CD4-positive, CD25-positive, alpha-beta regulatory T cell (primary cell): ENCODE measurements around the gene SLC8A1. TPM values are rescaled to one million over a fixed set of nuclear protein-coding genes. Genes with fewer than 3 reads are reported as not detected.

Experiments used
- ATAC-seq, 2 donors: fragments of 150-1000 bp; cut with Tn5 transposase; one replicate each; pipeline ENCODE4 v1.10.0; 2021; ENCODE audit warnings: low read depth in 2 of 2, moderate number of reproducible peaks in 2 of 2, moderate library complexity in 1 of 2
- DNase-seq, 3 donors: peaks; one replicate each; pipeline versions ENCODE4 v3.0.0 to v3.0.0-alpha.2; 2012 to 2022; ENCODE audit warnings: mixed read lengths in 1 of 3
- H3K27ac ChIP-seq: one replicate; pipeline ENCODE4 v1.7.0; 2013; ENCODE audit warnings: mild to moderate bottlenecking, low read length; ENCODE audit not compliant: insufficient read depth, poor library complexity, severe bottlenecking
- H3K27me3 ChIP-seq: one replicate; pipeline ENCODE4 v1.7.0; 2013; ENCODE audit warnings: low read length; ENCODE audit not compliant: control insufficient read depth, insufficient read depth
- H3K36me3 ChIP-seq: one replicate; pipeline ENCODE4 v1.7.0; 2013; ENCODE audit warnings: mild to moderate bottlenecking, low read length, moderate library complexity; ENCODE audit not compliant: control insufficient read depth, insufficient read depth
- H3K4me1 ChIP-seq: 2 replicates; pipeline ENCODE4 v1.7.0; 2013; ENCODE audit warnings: mild to moderate bottlenecking, low read length; ENCODE audit not compliant: insufficient read depth, control insufficient read depth, poor library complexity, severe bottlenecking
- H3K4me3 ChIP-seq: one replicate; pipeline ENCODE4 v1.7.0; 2013; ENCODE audit warnings: low read depth, mild to moderate bottlenecking, low read length, moderate library complexity
- H3K9me3 ChIP-seq, 2 experiments: 1 replicate in 1 of 2; 2 replicates in 1 of 2; pipeline ENCODE4 v1.7.0; 2013; ENCODE audit warnings: low read length in 2 of 2, mild to moderate bottlenecking in 1 of 2, moderate library complexity in 1 of 2; ENCODE audit not compliant: control insufficient read depth in 2 of 2
- H3K27ac Mint-ChIP-seq, 3 donors: one replicate each; pipeline ENCODE4 v1.8.0; 2020 to 2022; ENCODE audit warnings: mild to moderate bottlenecking in 3 of 3, mixed read lengths in 3 of 3, moderate library complexity in 2 of 3
- H3K27me3 Mint-ChIP-seq: one replicate; pipeline ENCODE4 v1.8.0; 2022; ENCODE audit warnings: mild to moderate bottlenecking, mixed read lengths
- H3K36me3 Mint-ChIP-seq: one replicate; pipeline ENCODE4 v1.8.0; 2020; ENCODE audit warnings: mixed read lengths
- H3K4me1 Mint-ChIP-seq, 4 donors: one replicate each; pipeline ENCODE4 v1.8.0; 2020 to 2022; ENCODE audit warnings: mixed read lengths in 4 of 4, mild to moderate bottlenecking in 1 of 4
- H3K4me3 Mint-ChIP-seq, 4 donors: one replicate each; pipeline ENCODE4 v1.8.0; 2020 to 2022; ENCODE audit warnings: mild to moderate bottlenecking in 4 of 4, mixed read lengths in 4 of 4, moderate library complexity in 3 of 4
- H3K9me3 Mint-ChIP-seq, 7 donors: one replicate each; pipeline ENCODE4 v1.8.0; 2020 to 2022; ENCODE audit warnings: mixed read lengths in 7 of 7, mild to moderate bottlenecking in 3 of 7, moderate library complexity in 2 of 7
- polyA plus RNA-seq, 4 donors: library from polyadenylated mRNA; unstranded; fragments of 300-500 nt; fragmentation: Illumina TruSeq; gene quantifications; one replicate each; pipeline ENCODE4 v1.2.3, GENCODE V29; 2021
- total RNA-seq: library from RNA; stranded (reverse); gene quantifications from one replicate; pipeline ENCODE4 v1.2.3, GENCODE V29; 2022

The SLC8A1 gene
- total and polyA plus RNA-seq, 5 donors from 2014 or later: 0.22 to 0.43 TPM; not detected in 3

DNA sequence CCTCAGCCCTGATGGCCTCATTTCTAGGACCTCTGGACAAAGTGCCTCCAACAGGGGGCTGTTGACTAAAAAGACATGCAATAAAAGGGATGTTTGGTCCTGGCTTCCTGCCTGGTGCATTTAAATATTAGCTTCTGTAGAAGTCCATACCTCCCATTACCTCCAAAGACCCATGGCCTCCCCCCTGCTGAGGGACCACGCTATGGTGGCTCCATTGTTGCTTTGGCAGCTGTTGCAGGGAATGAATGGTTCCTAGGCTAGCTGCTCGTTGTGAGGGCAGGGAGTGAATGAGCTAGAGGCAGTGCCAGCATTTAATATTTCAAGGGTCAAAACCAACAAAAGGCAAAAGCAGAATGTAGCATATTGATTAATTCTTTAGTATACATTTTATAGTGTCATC, 285.9 kb downstream of the SLC8A1 start:
- H3K4me1 Mint-ChIP-seq: no peaks in the 10 kb centered on the region
- Histone ChIP-seq H3K4me1 (no peaks in the 10 kb centered on the region), H3K27me3 (no peaks in the 10 kb centered on the region), H3K27ac (no peak overlapping the region), H3K9me3 (no peaks in the 10 kb centered on the region), H3K36me3 (no peaks in the 10 kb centered on the region), H3K4me3 (no peak overlapping the region)
- H3K27ac Mint-ChIP-seq: no peak overlapping the region
- ATAC-seq: no peak
- H3K4me3 Mint-ChIP-seq: no peak overlapping the region
- no peak for DNase-seq
- H3K27me3 Mint-ChIP-seq: no peaks in the 10 kb centered on the region
- no peaks in the 10 kb centered on the region for H3K9me3 Mint-ChIP-seq
- no peaks in the 10 kb centered on the region for H3K36me3 Mint-ChIP-seq

- no peak overlapping the region for H3K27ac Mint-ChIP-seq
- no peaks in the 10 kb centered on the region for H3K36me3 Mint-ChIP-seq
- no peak overlapping the region for H3K4me3 ChIP-seq
- no peaks in the 10 kb centered on the region for H3K9me3 ChIP-seq
- no peaks in the 10 kb centered on the region for H3K36me3 ChIP-seq
- no peaks in the 10 kb centered on the region for H3K4me1 Mint-ChIP-seq
- DNase-seq (no peak), ATAC-seq (no peak)
- H3K27ac ChIP-seq: no peak overlapping the region
- no peaks in the 10 kb centered on the region for H3K27me3 ChIP-seq
- H3K4me3 Mint-ChIP-seq: no peak overlapping the region
- H3K27me3 Mint-ChIP-seq: no peaks in the 10 kb centered on the region
- H3K4me1 ChIP-seq: no peaks in the 10 kb centered on the region
- no peaks in the 10 kb centered on the region for H3K9me3 Mint-ChIP-seq
Observed at GRCh38 chr2:40165509-40165844, 286.4 kb downstream of the SLC8A1 start.

DNA sequence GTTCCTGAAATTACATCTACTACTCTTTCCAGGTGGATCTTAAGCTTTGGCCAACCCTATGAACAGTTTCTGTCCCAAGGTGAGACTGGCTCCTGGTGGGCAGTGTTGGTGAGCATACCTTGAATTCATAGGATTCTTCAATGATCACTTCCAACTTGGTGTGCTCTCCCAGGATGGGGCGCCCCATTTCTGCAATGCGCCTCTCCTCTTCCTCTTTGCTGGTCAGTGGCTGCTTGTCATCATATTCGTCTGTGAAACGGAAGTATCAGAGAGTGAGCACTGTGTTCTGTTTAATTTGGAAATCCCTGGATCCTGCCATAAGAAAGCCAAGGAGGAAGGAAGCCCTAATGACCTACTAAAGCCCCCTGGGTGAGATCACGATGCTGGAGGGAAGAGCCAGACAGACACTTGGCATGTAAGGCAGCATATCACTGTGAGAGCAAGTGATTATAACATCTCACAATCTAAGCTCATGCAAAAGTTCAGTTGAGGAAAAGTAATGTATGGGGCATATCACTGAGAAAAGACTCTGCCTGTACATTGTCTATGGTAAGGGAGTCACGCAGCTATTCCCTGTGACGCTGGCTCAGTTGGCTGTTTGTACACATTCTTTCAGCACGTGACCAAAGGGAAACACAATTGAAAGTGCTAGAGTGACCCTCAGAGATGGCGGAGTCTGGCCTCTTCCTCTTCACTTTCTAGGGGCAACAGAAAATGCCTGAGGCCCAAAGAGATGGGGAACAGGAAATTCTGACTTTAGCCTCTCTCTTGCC, 287.0 kb downstream of the SLC8A1 start:
- Mint-ChIP-seq H3K4me1 (no peaks in the 10 kb centered on the region), H3K36me3 (no peaks in the 10 kb centered on the region), H3K27me3 (no peaks in the 10 kb centered on the region), H3K4me3 (no peak overlapping the region), H3K27ac (no peak overlapping the region), H3K9me3 (no peaks in the 10 kb centered on the region)
- no peaks in the 10 kb centered on the region for H3K36me3 ChIP-seq
- no peaks in the 10 kb centered on the region for H3K9me3 ChIP-seq
- H3K4me3 ChIP-seq: no peak overlapping the region
- H3K27me3 ChIP-seq: no peaks in the 10 kb centered on the region
- H3K4me1 ChIP-seq: no peaks in the 10 kb centered on the region
- no peak overlapping the region for H3K27ac ChIP-seq
- no peak for ATAC-seq
- no peak for DNase-seq

DNA sequence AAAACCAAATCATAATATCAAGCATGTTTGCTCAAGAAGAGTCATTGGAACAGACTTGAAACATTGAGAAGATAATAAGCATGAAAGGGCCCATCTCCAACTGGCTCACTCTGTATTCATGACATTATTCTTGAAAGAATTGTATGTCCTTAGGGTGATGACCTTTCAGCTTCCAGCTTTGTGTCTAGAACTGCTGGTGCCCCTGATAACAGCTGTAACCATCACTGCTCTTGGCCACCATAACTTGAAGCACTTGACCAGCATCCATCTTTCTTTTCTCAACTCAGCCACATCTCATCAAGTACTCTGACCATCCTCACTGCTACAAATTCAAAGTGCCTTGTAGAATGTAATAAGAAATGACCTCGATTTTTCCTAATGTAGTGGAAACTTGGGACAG, 289.9 kb downstream of the SLC8A1 start:
- no peak overlapping the region for H3K4me3 Mint-ChIP-seq
- no peaks in the 10 kb centered on the region for H3K9me3 Mint-ChIP-seq
- Histone ChIP-seq H3K4me1 (no peaks in the 10 kb centered on the region), H3K27ac (no peak overlapping the region), H3K36me3 (no peaks in the 10 kb centered on the region), H3K27me3 (no peaks in the 10 kb centered on the region), H3K4me3 (no peak overlapping the region), H3K9me3 (no peaks in the 10 kb centered on the region)
- ATAC-seq (no peak), DNase-seq (no peak)
- H3K27me3 Mint-ChIP-seq: no peaks in the 10 kb centered on the region
- no peak overlapping the region for H3K27ac Mint-ChIP-seq
- no peaks in the 10 kb centered on the region for H3K36me3 Mint-ChIP-seq
- H3K4me1 Mint-ChIP-seq: no peaks in the 10 kb centered on the region

GRCh38 chr2:40160751-40161218, 291.1 kb downstream of the SLC8A1 start:
- DNase-seq (no peak), ATAC-seq (no peak)
- Mint-ChIP-seq H3K36me3 (no peaks in the 10 kb centered on the region), H3K4me1 (no peaks in the 10 kb centered on the region), H3K27me3 (no peaks in the 10 kb centered on the region), H3K27ac (no peak overlapping the region), H3K9me3 (no peaks in the 10 kb centered on the region), H3K4me3 (no peak overlapping the region)
- no peaks in the 10 kb centered on the region for H3K9me3 ChIP-seq
- no peaks in the 10 kb centered on the region for H3K4me1 ChIP-seq
- H3K27me3 ChIP-seq: no peaks in the 10 kb centered on the region
- no peak overlapping the region for H3K4me3 ChIP-seq
- no peaks in the 10 kb centered on the region for H3K36me3 ChIP-seq
- H3K27ac ChIP-seq: no peak overlapping the region

DNA sequence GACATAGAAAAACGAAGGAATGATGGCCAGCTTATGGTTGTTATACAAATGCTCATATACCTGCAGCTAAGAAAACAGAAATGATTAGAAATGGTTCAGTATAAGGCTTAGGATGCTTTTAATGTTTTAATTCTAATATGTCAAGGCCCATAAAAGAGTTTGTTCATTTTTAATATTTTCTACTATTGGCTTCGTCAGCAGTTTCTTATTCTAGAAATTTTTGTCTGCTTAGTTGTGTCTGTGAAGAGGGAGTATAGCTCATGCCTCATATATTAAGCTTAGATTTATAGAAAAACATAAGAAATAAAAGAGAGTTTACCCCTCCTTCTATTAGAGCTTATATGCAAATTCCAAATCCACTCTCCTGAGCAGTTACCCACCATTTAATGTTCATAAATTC, 292.6 kb downstream of the SLC8A1 start:
- H3K27ac ChIP-seq: no peak overlapping the region
- no peaks in the 10 kb centered on the region for H3K4me1 ChIP-seq
- H3K9me3 ChIP-seq: no peaks in the 10 kb centered on the region
- Mint-ChIP-seq H3K36me3 (no peaks in the 10 kb centered on the region), H3K27ac (no peak overlapping the region), H3K4me1 (no peaks in the 10 kb centered on the region), H3K4me3 (no peak overlapping the region), H3K9me3 (no peaks in the 10 kb centered on the region), H3K27me3 (no peaks in the 10 kb centered on the region)
- H3K4me3 ChIP-seq: no peak overlapping the region
- DNase-seq (no peak), ATAC-seq (no peak)
- no peaks in the 10 kb centered on the region for H3K27me3 ChIP-seq
- no peaks in the 10 kb centered on the region for H3K36me3 ChIP-seq

DNA sequence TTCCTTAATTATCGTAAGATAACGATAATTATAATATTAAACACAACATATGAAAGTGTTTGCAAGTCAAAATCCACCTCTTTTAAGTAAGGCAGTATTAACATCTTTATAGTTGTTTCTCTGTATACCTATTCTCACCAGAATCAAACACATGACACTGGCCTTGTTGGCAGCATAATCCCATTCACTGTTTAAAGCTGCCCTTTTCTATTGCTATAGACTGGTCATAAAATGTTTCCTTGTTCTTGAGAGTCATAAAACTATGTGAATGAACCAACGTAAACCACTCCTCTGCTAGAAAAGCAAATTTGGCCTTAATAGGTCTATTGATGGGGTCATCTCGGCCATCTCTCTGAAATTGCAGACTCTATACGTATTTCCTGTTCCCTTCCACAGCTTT, 293.1 kb downstream of the SLC8A1 start:
- Histone ChIP-seq H3K27ac (no peak overlapping the region), H3K9me3 (no peaks in the 10 kb centered on the region), H3K36me3 (no peaks in the 10 kb centered on the region), H3K4me3 (no peak overlapping the region), H3K27me3 (no peaks in the 10 kb centered on the region), H3K4me1 (no peaks in the 10 kb centered on the region)
- H3K27ac Mint-ChIP-seq: no peak overlapping the region
- DNase-seq (no peak), ATAC-seq (no peak)
- H3K9me3 Mint-ChIP-seq: no peaks in the 10 kb centered on the region
- no peak overlapping the region for H3K4me3 Mint-ChIP-seq
- no peaks in the 10 kb centered on the region for H3K27me3 Mint-ChIP-seq
- H3K4me1 Mint-ChIP-seq: no peaks in the 10 kb centered on the region
- no peaks in the 10 kb centered on the region for H3K36me3 Mint-ChIP-seq

- Histone ChIP-seq H3K27ac (no peak overlapping the region), H3K4me1 (no peaks in the 10 kb centered on the region), H3K36me3 (no peaks in the 10 kb centered on the region), H3K9me3 (no peaks in the 10 kb centered on the region), H3K27me3 (no peaks in the 10 kb centered on the region), H3K4me3 (no peak overlapping the region)
- no peaks in the 10 kb centered on the region for H3K36me3 Mint-ChIP-seq
- DNase-seq (no peak), ATAC-seq (no peak)
- peaks cover 4% of the 10 kb centered on the region for H3K27me3 Mint-ChIP-seq
- H3K27ac Mint-ChIP-seq: no peak overlapping the region
- H3K4me3 Mint-ChIP-seq: no peak overlapping the region
- no peaks in the 10 kb centered on the region for H3K4me1 Mint-ChIP-seq
- peaks cover 0 to 3% (median 0%) of the 10 kb centered on the region in 7 donors for H3K9me3 Mint-ChIP-seq
Observed at GRCh38 chr2:40155728-40156127, 296.2 kb downstream of the SLC8A1 start.
